Measurements from ENCODE around the gene GNPTAB.

GNPTAB gene

DNA sequence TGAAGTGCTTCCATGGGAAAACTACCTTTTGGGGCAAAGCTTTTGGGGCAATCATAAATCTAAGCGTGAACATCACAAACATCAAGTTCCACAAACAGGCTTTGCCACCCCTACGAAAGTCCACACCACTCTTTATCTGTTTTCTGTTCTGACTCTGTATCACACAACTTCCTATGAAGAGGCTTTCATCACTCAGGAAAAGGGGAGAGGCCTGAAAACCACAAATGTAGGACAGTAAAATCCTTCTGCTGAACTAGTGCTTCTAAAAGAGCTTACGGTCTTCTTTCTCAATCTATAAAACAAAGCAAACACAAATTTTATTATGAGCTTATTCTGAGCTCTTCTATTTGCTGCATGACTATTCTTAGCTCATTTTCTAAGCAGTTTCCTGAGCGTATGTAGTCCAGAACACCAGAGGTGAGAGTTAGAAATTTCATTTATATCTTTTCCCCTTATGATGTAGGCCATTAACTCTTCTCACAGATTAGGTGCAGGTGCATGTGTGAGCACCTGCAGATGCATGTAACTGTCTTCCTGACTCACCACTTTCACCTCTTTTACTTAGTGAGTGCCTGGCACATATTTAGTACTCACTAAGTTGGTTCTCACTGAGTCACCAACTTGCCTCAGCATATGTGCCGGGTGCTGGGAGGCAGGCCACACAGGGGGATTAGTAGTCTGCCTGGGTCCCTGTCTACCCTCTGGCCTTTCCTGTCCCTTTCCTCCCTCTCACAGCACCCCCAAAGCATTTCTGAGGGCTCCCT lies 58.6 kb downstream of the GNPTAB start:
- DNase-seq (ENCODE audit: low spot score): peak; percentile 55

DNA sequence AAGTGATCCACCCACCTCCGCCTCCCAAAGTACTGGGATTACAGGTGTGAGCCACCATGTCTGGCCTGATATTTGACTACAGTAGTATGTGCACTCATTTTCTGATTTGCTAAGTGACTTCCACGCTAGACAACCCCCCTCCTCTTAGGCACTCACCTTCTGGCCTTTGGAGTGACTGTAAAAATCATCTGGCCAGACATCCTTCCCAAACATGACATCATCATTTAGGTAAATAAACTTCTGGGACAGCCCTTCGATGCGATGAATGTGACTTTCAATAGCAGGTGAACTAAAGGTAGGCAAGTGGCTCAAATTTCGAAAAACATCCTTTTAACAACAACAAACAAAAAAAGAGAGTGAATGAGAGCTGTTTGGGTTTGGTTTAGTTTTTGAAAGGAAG lies 60.9 kb downstream of the GNPTAB start:
- DNase-seq (ENCODE audit: low spot score): no peak

DNA sequence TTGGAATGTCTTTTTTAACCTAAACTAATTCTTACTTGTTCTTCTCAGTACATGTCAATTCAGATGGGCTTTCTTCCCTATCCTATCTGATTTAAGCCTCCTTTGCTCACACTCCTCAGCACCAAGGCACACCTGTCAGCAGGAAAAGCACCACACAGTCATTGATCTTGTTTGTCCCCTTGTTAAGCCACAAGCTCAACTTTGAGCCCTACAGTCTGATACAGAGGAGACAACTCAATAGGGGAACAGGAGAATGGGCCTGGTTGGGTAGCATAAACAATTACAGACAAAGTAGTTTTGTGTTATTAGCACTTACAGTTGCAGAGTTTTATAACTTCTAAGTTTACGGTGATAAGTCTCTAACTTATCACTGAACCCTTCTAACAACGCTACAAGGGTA lies 62.0 kb downstream of the GNPTAB start:
- no peak for DNase-seq (ENCODE audit: low spot score)

DNA sequence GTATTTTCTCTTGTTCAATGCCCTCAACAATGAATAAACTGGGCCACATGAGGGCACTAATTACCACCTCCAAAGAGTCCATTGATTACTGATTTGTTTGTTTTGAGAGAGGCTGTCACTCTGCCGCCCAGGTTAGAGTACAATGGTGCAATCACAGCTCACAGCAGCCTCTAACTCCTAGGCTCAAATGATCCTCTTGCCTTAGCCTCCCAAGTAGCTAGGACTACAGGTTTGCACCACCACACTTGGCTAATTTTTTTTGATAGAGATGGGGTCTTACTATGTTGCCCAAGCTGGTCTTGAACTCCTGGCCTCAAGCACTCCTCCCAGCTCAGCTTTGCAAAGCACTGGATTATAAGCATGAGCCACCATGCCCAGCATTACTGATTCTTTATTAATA lies 63.2 kb downstream of the GNPTAB start:
- no peak for DNase-seq (ENCODE audit: low spot score)

DNA sequence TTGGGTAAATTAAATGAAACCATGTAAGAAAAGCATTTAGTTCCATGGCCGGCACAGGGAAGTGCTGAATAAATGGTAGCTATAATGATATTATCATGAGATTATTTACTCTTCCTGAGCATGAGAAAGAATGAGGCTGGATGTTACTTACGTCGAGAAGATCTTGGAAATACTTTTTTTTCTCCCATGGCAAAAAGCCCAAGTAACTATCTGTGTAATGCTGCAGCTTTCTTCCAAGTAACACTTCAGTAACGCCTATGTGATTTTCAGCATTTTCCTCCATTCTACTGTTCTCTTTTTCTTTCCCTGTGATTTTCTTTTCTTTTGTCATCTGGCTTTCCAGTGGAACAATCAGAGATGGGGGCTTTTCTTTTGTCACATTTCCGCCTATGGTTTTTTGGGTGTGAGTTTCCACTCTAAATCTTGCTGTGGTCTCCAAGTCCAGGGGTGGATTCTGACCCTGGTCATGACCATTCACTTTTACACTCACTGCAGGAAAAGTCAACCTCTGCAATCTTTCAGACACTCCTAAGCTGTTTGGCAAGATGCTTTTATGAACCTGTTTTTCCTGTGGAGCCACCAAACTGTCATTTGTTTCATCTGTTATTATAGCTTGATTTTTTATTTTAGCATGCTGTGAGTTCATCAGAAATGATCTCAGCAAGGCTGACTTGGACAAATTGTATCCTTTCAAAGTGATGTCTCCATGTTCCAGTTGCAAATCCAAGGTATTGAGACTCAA lies 66.5 kb downstream of the GNPTAB start:
- no peak for DNase-seq (ENCODE audit: low spot score)

DNA sequence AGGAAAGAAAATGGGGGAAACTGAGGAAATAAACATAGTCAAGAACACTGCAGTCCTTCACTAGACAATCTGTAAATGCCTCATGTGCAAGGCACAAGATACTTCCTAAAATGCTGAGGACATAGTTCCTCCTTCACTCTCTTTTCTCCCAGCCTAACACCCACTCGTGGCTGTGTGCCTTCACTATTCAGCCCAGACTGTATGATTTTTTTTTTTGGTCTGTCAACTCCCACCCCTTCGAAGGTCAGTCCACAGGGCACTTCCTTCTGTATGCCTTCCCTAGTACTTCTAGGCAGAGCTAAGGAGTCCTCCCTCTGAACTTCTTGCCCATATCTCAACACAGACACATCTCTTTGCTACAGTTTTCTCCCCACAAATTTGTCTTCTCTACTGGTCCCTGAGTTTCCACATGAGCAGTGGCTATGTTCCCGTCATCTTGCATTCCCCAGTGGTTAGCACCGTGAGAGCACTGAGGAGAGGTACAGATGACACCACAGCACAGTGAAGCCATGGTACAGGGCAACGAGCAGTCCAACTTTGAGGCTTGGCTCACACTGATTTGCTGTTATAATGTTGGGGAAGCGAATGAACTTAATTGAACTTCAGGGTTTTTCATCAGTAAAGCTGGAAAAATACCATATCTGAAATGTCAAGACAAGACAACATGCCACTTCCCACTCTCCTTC lies 67.4 kb downstream of the GNPTAB start:
- no peak for DNase-seq (ENCODE audit: low spot score)

DNA sequence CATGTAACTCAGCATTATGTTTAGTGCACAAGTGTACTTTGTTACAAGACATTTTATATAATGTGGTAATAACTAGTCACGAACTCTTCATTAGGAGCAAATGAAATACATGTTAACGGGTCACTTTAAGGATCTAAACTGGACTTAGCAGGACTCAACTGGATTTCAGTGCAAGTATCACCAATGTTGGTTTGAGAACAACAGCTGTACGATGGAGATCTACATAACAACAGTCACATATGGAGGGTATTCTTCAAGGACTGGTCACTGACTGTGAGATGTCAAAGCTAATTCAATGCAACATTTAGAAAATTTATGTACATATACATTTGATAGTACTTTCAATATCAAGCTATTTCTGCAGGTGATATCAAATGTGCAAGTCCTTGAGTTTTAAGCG lies 69.0 kb downstream of the GNPTAB start:
- DNase-seq (ENCODE audit: low spot score): no peak

DNA sequence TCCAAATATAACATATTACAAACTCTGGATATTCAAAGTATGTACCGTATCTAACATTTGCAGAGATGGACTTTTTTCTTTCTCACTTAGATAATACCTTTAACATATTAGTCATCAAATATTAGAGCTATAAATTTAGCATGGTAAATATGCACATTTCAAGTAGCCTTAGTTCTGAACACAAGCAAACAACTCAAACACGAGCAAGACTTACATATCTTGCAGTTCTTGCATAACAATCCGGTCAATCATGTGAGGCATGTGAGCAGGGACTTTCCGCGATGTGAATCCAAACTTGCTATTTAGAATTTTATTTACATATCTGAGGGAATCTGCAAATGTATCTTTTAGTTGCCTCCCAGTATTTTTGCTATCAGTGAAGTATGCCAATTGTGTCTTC lies 69.4 kb downstream of the GNPTAB start:
- no peak for DNase-seq (ENCODE audit: low spot score)

DNA sequence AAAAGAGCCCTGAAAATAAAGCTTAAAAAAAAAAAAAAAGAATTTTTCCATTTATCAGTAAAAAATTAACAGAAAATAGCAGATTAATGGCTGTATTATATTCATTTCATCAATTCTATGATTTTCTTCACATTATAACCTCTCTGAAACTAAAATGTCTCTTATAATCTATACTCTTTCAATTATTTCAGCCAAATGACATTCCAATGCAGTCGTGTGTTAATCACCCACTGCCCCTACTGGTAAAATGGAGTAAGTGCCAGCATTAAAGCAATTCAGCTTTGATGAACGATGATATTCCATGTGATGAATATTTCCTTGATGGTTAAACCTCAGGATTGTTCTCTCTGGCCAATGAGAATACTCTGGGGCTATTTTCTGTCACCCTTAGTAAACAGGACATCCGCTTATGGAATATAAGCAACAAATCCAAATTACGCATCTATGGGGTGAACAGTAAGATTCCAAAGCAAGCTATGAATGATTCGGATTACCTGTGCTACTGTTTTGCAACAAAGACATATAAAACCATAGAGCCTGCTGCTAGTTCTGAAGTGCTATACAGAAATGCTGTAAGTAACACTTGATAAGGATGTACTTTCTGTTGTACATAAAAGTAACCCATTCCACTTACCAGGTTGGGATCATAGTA lies 71.2 kb downstream of the GNPTAB start:
- DNase-seq (ENCODE audit: low spot score): peak; percentile 41

DNA sequence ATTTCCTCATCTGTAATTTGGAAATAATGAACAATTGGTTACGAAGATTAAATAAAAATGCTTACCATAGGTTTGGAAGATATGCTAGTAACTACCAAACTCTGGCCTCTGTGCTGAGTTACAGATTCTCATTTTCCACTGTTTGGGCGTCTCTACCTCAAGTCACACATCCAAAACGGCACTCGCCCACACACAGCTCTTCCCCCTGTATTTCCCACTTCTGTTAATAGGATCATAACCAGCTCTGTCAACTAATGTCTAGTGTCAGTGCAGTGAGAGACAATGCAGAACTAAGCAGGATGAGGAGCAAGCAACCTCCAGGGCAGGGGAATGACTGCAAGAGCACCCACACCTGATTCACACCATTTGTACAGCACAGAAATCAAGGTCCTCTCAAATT lies 80.6 kb downstream of the GNPTAB start:
- DNase-seq (ENCODE audit: low spot score): no peak

DNA sequence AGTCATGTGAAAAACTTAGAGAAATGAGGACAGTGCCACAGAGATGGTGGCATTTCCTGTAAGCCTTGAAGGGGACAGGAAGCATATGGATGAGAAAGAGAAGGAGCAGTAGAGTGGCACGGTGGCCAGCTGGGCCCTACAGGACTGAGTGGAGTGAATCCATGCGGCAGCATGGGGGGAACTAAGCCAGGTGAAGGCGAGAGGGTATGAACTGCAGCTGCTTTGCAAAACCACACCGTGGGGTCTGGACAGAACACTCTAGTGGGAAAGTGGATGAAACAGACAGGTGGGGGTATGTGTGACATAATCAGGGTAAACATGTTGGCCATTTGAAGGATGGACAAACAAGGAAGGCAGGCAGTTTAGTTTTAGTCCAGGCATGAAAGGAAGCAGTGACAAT lies 81.1 kb downstream of the GNPTAB start:
- DNase-seq (ENCODE audit: low spot score): no peak

DNA sequence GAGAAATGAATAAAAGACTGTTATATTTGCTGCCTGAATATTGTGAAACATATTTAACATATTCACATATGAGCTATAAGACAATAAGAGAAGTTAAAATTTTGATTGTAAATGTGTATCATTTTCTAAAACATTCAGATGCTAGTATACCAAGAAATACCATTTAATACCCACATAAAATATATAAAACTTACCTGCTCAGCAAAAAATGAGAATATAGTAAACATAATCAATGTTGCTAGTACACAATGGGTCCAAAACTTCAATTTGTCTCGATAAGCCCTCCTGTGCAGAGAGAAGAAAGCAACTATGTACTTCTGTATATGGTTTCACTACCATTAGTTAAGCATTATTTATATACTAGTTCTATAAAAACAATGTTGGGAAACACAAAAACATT lies 81.9 kb downstream of the GNPTAB start:
- DNase-seq (ENCODE audit: low spot score): no peak

DNA sequence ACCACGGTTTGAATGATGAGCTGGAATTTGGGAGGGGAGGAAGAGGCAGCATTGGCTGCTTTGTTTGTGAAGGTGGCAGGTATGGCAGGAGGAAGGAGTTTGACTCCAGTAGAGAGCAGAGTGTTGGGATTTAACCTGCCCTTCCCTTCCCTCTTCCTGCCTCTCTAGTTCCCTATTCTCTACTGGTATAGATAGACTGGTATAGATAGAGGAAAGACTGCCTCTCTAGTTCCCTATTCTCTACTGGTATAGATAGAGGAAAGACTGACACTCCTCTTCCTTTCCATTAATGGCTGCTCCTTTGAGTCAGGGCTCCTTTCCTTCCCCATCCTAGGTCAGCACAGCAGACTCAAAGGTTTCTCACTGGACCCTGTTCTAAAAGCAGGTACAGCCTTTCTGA lies 83.1 kb downstream of the GNPTAB start:
- no peak for DNase-seq (ENCODE audit: low spot score)

DNA sequence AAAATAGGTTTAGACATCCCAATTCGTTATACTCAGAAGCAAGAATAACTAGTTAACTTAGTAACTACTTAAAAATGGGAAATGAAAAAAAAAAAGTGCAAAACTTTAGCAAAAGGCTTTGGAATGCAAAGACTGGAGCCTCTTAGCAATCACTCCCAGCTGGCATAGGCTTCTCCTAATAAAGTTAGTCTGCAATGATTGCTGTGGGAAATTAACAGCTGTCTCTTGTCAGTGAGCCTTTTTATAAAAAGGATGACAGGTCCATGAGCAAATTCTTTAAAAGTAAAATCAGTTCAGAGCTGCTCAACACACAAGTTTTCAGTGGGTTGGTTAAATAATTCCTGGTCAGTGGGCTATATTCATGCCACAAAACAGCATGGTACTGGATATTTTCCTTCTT lies 84.1 kb downstream of the GNPTAB start:
- no peak for DNase-seq (ENCODE audit: low spot score)

DNA sequence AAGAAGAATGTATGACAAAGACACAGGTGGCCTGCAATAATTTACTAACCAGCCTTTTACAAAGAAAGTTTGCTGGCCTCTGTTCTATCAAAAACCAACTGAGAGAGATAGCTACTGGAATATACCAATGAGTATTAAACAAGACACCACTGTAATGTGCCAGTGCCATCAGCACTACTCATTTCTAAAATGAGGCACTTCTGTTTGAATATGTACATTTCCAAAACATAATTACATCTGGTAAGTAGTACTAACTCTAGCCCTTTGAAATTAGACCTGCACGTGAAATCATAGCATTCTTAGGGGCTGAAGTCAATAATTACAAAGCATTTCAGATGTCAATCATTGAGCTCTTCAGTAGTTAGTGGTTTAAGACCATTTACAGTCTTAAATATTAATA lies 84.6 kb downstream of the GNPTAB start:
- DNase-seq (ENCODE audit: low spot score): no peak

DNA sequence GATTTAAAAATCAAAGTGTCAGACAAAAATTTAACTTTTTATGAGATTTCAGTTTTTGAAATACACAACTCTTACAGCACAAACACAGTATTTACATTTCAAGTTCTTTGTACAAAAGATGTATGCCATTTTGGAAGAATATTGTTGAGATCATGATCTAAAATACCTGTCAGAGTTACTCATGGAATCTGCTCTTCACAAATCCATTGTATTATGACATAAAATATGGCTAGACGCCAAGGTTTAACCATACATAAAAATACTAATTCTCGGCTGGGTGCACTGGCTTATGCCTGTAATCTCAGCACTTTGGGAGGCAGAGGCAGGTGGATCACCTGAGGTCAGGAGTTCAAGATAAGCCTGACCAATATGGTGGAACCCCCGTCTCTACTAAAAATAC lies 85.3 kb downstream of the GNPTAB start:
- DNase-seq (ENCODE audit: low spot score): no peak

DNA sequence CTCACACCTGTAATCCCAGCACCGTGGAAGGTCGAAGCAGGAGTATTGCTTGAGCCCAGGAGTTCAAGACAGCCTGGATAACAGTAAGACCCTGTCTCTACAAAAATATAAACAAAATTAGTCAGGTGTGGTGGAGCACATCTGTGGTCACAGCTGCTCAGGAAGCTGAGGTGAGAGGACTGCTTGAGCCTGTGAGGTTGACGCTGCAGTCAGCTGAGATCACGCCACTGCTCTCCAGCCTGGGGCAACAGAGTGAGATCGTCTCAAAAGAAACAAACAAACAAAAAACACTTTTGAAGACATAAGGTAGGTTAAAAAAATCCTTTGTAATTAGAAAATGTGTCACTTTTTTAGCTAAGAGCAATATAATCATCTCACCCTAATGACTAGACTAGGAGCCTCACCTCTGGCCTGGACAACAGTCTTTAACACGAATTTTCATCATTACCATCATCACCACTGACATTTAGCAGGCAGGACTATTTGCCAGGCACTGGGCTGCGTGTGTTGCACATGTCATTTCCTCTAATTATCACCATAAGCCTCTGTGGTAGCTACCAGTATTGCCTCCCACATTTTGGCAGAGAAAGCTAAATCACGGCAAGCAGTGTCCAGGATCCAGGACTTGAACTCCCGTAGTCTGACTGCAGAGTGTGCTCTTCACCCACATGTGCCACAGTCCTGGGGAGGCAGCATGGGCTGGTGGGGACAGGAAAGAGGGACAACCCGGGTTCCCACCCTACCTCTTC lies 86.9 kb downstream of the GNPTAB start:
- no peak for DNase-seq (ENCODE audit: low spot score)

DNA sequence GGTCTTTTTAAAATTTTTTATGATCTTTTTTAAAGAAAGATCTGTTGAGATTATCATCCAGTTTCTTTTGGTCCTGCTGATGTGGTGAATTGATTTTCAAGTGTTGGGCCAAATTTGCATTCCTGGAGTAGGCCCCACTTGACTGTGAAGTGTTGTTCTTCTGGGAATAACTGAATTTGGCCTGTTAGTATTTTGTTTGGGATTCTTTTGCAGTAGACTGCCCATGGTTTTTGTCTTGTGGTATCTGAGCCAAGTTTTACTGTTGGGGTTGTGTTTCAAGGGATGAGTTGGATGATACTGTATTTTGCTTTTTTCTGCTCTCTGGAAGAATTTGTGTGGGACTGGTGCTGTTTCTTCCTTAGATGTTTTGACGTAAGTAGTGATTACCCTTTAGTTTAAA lies 87.5 kb downstream of the GNPTAB start:
- no peak for DNase-seq (ENCODE audit: low spot score)

DNA sequence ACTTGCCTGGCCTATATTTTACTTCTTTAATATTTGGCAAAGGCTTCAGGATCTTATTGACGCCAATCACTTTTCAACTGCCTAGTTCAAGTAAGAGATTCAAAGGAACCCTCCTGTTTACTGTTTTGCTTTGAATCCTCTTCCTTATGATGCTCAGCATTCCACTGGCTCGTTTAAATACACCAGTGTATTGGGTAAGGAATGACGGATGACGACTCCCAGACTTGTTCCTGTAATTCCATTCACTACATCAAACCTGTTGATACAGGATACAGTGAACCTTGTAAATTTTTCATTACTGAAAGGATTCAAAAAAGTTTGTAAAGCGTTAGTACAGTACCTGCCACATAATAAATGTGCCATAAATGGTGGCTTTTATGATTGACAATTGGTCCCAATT lies 89.8 kb downstream of the GNPTAB start:
- DNase-seq (ENCODE audit: low spot score): no peak

DNA sequence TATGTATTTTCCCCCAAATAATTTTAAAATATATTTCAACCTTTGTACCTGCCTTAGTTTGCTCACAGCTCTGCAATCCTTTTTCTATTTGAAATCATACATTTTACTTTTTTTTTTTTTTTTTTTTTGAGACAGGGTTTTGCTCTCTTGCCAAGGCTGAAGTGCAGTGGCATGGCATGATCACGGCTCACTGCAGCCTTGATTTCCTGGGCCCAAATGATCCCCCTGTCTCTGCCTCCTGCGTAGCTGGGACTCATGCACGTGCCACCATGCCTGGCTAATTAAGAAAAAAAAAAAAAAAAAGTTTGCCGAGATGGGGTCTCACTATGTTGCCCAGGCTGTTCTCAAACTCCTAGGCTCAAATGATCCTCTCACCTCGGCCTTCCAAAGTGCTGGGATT lies 90.2 kb downstream of the GNPTAB start:
- DNase-seq (ENCODE audit: low spot score): no peak

DNA sequence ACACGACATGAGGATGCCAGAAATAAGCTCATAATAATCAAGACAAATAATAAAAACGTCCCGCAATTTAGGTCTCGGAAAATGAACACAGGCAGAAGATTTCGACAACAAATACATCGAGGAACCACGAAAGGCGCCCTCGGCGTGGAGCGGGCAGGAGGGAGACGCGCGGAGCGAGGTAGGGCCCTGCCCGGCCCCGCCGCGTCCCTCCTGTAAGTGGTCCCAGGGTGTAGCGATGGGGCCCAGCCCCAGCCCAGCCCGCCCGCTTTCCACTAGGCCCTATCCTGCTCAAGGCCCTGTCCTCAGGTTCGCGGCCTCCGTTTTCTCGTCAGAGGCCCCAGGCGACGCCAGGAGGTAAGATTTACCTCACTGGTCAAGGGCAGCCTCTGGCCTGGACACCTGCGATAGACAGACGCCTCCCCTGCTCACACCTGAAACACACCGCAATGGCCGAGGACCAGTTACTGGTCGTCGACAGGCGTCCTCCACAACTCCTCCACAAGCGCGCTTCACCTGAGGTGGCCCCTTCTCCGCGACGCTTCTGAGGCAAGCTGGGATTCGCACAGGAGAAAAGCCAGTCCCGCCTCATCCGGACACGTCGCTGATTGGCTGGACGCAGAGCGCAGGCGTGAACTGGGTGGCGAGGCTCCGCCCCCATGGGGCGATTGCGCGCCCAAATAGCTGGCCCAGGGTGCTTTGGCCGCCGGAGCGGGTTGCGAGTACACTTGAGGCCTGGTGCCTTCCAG lies 91.7 kb downstream of the GNPTAB start, which contains the start of gene SYCP3:
Gene SYCP3 (minus strand): TSS at position 543 of the 746 bp plus-strand sequence. CDS start 1,527 bp downstream, outside the sequence.
- no peak for DNase-seq (ENCODE audit: low spot score)
